ENCODE data around the gene GDAP2.

The GDAP2 gene

DNA sequence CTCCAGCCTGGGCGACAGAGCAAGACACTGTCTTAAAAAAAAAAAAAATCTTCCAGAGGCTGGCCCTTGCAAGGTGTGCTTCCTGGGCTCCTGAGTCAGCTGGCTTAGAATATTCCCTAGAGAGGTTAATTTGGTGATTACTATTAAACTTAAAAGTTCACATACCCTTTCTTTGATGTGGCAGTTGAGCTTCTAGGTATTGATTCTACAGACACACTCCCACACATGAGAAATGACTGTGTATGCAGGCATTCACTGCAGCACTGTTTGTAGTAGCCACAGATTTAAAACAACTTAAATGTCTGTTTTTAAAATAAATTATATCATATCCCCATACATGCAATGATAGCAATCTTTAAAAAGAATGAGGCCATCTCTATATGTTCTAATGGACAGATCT, 93.4 kb downstream of the GDAP2 start:
- no peak for TF ChIP-seq GATA2 (IDR thresholded peaks at IDR 0.05; ENCODE audit: low read depth, low read length)
- TF ChIP-seq GATA3 (IDR thresholded peaks at IDR 0.05; ENCODE audit: low read depth, low read length), result 0 out of 2 replicates have a peak, but pooled peaks have one; percentile 26

DNA sequence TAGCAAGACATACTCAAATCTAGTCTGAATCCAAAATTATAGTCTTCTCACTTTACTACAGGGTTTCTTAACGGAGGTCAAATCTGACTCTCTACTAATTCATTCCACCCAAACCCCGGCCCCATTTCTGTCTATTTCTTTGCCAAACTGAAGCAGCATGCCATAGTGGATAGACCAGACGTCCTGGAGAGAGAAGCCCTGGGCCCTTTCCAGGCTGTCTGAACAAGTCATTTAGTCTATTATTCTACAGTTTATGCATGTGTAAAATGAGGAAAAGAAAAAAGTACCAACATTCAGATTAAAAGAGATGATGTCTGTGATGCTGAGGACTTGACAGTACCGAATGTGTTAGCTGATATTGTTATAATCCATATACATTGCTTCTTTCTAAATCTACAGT, 95.0 kb downstream of the GDAP2 start:
- no peak for TF ChIP-seq GATA2 (IDR thresholded peaks at IDR 0.05; ENCODE audit: low read depth, low read length)
- TF ChIP-seq GATA3 (IDR thresholded peaks at IDR 0.05; ENCODE audit: low read depth, low read length), result no peak

DNA sequence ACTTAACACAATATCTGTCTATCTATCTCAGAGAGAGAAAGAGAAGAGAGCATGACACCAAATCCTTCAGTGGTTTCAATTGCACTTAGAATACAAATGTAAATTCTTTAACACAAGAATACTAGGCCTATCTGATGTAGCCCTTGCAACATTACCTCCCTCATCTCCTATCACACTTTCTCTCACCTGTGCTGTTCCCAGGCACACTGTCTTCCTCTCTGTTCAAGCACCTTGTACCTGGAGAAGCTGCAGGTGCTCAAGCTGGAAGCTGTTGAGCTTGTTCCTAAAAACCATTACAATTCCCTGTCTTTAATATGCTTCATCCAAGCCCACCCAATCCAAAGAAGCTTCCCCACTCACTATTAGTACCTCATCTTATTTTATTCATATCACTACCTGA, 97.0 kb downstream of the GDAP2 start:
- TF ChIP-seq GATA2 (IDR thresholded peaks at IDR 0.05; ENCODE audit: low read depth, low read length) (no peak), GATA3 (IDR thresholded peaks at IDR 0.05; ENCODE audit: low read depth, low read length) (no peak)

DNA sequence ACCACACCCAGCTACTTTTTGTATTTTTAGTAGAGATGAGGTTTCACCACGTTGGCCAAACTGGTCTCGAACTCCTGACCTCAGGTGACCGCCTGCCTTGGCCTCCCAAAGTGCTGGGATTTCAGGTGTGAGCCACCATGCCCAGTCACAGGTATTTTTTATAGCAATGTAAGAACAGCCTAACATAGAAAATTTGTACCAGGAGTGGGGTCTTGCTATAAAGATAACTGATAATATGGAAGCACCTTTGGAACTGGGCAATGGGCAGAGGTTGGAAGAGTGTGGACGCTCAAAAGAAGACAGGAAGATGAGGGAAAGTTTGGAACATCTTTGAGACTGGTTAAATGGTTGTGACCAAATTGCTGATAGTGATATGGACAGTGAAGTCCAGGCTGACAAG, 99.2 kb downstream of the GDAP2 start:
- no peak for TF ChIP-seq GATA2 (IDR thresholded peaks at IDR 0.05; ENCODE audit: low read depth, low read length)
- TF ChIP-seq GATA3 (IDR thresholded peaks at IDR 0.05; ENCODE audit: low read depth, low read length), result no peak

DNA sequence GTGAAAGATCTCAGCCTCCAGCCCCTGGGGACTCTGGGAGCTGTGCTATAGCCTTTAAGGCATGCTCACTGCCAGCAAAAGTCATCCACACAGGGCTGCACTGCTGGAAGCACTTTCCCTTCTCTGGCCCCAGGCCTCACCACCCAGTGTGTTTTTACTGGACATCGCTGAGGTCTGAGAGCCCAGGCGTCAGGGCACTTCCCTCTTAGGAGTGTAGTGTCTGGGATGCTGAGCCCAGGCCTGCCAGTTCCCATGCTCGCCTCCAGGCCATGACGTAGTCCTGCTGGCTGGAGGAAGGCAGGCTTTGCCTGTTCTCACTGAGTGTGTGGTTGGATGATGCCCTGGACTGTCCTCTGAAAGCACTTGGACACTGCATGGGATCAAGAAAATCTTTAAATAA, 101.2 kb downstream of the GDAP2 start:
- TF ChIP-seq GATA2 (IDR thresholded peaks at IDR 0.05; ENCODE audit: low read depth, low read length), result no peak
- no peak for TF ChIP-seq GATA3 (IDR thresholded peaks at IDR 0.05; ENCODE audit: low read depth, low read length)

DNA sequence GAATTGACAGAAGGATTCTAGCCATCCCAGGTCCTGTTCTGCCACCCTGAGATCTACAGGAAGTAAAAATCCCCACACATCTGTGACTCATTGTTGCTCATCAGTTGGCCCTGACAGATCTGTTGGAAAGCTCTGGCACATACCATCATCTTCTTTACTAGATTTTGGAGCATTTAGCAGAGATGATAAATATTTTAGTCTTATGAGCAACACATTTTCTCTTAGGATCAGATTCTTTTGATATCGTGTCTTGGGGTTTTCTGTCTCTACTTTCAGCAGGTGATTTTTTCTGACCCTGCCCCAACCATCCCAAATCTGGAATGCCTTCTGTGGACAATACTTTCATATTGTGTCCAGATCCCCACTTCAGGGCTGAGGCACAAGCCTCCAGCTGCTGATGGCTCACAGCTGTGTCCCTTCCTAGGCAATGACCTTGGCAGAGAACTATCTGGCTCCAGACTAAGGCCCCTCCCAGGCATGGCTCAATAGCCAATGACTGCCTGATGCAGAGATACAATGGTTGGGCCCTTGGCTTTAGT, 102.8 kb downstream of the GDAP2 start:
- TF ChIP-seq GATA2 (IDR thresholded peaks at IDR 0.05; ENCODE audit: low read depth, low read length), result no peak
- no peak for TF ChIP-seq GATA3 (IDR thresholded peaks at IDR 0.05; ENCODE audit: low read depth, low read length)

DNA sequence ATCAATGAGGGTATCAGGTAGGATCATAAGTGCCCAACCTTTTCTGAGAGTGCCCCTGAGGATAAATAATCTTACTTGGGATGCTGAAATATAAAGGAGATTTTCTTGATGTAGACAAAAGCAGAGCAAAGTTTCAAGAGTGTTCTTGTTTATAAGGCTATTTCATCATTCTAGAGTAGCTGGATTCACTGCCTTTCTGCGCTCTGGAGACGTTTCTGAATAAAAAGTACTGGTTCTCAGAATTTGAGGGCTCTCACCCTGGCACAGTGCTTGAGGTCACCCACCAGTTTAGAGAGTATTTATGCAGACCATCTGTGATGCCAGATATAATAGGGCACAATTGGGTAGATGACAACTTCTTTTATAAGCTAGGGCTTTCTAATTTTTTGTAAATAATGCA, 103.3 kb downstream of the GDAP2 start:
- no peak for TF ChIP-seq GATA3 (IDR thresholded peaks at IDR 0.05; ENCODE audit: low read depth, low read length)
- no peak for TF ChIP-seq GATA2 (IDR thresholded peaks at IDR 0.05; ENCODE audit: low read depth, low read length)

DNA sequence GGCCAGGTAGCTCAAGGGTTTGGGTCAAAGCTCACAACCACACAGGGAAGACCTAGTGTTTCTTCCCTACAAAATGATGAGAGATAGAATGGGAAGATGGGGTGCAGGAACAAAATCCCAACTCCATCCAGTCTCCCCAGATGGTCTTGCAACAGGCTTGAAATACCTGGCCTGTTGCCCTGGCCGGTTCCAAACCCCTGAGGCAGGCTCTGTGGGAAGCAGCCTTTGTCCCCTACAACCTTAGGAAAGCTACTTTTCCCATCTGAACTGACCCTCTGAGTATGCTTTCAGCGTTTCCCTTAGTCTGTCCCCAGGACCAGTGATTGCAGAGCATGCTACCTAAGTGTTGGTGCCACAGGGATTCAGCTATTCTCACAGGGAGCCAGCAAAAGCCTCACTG, 104.0 kb downstream of the GDAP2 start:
- TF ChIP-seq GATA3 (IDR thresholded peaks at IDR 0.05; ENCODE audit: low read depth, low read length) (no peak), GATA2 (IDR thresholded peaks at IDR 0.05; ENCODE audit: low read depth, low read length) (no peak)

DNA sequence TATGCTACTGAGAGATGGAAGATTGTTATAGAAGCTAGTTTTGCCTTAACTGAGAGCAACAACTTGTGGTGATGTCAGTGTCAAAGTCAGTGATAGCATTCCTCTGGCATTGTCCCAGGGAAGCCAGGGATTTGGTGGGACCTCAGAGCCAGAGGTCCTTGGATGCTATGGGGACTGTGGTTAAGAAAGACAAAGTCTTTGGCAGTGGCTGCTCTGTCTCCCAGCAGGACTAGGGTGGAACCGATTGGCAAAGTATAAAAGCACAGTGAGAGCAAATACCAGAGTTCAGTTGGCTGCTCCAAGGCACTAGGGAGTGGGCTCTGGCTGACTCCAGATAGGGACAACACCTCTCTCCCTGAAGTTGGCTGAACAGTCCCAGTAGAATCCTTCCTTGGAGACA, 104.8 kb downstream of the GDAP2 start:
- no peak for TF ChIP-seq GATA3 (IDR thresholded peaks at IDR 0.05; ENCODE audit: low read depth, low read length)
- TF ChIP-seq GATA2 (IDR thresholded peaks at IDR 0.05; ENCODE audit: low read depth, low read length), result no peak

DNA sequence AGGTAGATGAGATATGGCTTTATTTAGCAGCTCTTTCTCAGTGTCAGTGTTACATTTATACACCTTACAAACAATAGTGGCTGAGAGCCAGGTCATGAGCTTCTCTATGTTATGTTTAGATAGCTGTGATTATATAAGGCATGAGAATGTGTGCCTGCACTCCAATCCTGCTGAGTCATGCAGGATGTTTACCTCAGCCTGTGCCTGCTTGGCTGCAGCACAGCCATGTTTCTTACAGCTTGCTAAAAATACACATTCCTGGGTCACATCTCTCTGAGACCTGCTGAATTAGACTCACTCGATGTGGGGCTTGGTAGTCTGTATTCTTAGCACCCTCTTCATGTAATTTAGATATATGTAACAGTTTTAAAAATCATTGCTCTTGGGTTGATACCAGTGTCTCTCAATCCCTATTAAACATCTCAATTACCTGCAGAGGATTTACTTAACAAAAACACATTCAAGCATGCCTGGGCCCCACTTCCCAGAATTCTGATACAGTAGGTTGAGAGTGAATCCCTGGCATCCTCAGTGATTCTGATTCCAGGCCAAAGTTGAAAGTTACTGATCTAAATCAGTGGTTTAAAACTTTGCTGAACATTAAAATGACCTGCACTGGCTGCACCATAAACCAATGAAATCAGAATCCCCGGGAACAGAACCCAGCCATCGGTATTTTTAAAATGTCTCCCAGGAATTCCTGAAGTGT, 107.5 kb downstream of the GDAP2 start:
- TF ChIP-seq GATA2 (IDR thresholded peaks at IDR 0.05; ENCODE audit: low read depth, low read length), result no peak
- no peak for TF ChIP-seq GATA3 (IDR thresholded peaks at IDR 0.05; ENCODE audit: low read depth, low read length)

DNA sequence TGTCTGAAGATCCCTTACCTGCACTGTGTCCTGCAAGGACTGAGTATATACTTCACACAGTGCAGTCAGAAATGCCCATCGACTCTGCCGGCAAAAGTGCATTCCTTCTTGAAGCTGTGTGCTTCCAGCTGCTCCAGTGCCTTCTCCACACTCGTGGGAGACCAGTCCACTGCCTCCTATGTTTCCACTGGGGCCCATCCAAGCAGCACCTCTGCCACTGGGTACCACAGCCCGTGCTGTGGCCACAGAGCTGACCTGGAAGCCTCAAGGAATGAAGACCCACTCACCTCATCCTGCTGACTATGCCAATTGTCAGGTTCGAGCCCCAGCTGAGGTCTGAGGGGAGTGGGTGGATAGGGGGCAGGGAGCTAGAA, 108.1 kb downstream of the GDAP2 start:
- TF ChIP-seq GATA2 (IDR thresholded peaks at IDR 0.05; ENCODE audit: low read depth, low read length) (no peak), GATA3 (IDR thresholded peaks at IDR 0.05; ENCODE audit: low read depth, low read length) (no peak)

DNA sequence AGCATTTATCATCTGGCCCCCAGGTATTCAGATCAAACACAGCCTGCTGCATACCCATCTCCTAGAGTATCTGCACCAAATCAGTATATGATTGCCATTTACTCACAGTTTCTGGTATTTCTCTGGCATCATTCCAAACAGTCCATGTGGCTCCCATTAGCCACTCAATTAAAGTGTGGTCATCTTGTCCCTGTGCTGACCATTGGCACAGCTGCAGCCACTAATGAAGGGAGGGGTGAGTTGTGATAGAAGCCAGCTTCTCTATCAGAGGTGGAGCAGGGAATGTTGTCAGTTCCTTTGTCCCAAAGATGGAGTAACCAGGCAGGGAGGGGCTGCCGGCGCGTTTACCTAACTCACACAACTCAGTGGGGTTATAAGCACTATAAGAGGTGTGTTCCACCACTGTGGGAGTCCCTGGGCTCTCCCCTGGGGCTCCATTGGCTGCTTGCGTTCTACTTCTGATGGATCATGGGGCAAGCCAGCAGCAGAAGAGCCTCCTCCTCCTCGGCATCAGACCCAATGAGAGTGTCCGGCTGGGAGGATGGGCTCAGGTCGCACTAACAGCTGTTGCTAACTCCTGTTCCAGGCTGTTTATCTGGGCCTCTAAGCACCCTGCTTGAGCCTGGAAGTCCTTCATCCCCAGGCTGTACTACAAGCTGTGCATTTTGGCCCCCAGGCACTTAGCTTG, 108.6 kb downstream of the GDAP2 start:
- peak; percentile 79 for TF ChIP-seq GATA2 (IDR thresholded peaks at IDR 0.05; ENCODE audit: low read depth, low read length)
- no peak for TF ChIP-seq GATA3 (IDR thresholded peaks at IDR 0.05; ENCODE audit: low read depth, low read length)

DNA sequence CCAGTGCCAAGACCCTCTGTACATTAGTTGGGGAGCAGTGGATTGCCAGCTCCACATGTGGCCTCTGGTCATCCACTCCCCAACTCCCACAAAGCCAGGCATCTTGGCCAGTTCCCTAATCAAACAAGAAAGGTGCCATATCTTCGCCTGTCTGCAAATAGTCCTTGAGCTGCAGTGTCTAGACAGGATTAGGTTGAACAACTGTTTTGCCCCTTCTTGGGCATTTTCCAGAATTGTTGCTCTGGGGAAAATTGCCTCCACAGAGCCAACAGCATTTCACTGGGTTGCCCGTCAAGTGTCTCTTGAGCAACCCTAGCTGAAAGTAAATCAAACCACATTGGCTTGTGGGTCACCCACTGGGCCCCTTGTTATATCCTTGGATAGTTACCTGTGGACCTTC, 109.3 kb downstream of the GDAP2 start:
- TF ChIP-seq GATA2 (IDR thresholded peaks at IDR 0.05; ENCODE audit: low read depth, low read length) (no peak), GATA3 (IDR thresholded peaks at IDR 0.05; ENCODE audit: low read depth, low read length) (no peak)

DNA sequence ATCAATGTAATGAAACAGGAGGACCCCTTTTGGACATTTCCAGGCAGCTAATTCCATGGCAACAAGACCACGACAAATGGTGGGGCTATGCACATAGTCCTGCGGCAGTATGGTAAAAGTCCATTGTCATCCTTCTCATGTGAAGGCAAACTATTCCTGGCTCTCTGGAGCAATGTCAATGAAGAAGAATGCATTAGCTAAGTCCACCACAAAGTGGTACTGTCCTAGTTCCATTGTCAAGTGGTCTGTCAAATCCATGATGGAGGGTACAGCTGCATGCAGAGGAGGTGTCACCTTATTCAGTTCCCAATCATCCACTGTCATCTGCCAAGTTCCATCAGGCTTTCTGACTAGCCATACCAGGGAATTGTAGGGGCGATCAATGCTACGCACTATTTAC, 110.1 kb downstream of the GDAP2 start:
- TF ChIP-seq GATA2 (IDR thresholded peaks at IDR 0.05; ENCODE audit: low read depth, low read length) (no peak), GATA3 (IDR thresholded peaks at IDR 0.05; ENCODE audit: low read depth, low read length) (no peak)

DNA sequence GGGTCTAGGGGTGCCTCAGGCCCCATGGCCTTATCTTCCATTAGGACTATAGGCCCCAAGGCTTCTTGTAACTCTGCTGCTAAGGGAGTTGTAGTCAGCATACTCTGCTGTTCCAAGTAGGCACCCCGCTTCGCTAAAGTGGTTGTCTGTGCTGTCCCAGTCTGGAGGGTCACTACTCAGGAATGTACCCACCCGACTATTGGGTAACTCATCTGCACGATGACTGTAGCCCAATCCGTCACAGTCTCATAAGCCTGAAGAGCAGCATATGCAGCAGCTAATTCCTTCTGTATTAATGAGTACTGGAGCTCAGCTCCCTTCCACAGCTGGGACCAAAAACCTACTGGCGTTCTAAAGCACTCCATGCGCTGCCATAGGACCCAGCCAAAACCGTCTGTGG, 111.0 kb downstream of the GDAP2 start:
- TF ChIP-seq GATA3 (IDR thresholded peaks at IDR 0.05; ENCODE audit: low read depth, low read length), result no peak
- no peak for TF ChIP-seq GATA2 (IDR thresholded peaks at IDR 0.05; ENCODE audit: low read depth, low read length)

Measured in SH-SY5Y (cell line).